Gastrocnemius medialis (tissue), 4 donors: ENCODE results near the gene XXYLT1. TPM values are rescaled to one million over a fixed set of nuclear protein-coding genes. Genes with fewer than 3 reads are reported as not detected.
"Not testable (repeated sequence)": the region's sequence is repeated elsewhere in the genome, so short reads cannot be mapped to it uniquely, and the experiment has no call there.

ENCODE experiments used
- ATAC-seq, 2 donors: fragments of 150-250 bp; one replicate each; pipeline ENCODE4 v1.9.1; 2016
- DNase-seq, 2 donors: peaks; one replicate each; pipeline ENCODE4 v3.0.0-alpha.2; 2019
- H3K27ac ChIP-seq, 4 donors: fragments of 200-600 bp; sonication (generic); 1 replicate in 1 of 4; 2 replicates in 3 of 4; pipeline ENCODE4 v1.5.1; 2016 to 2018; ENCODE audit warnings: mild to moderate bottlenecking in 2 of 4, moderate library complexity in 1 of 4
- H3K27me3 ChIP-seq, 3 donors: fragments of 200-600 bp; sonication (generic) in 2 of 3; 1 replicate in 1 of 3; 2 replicates in 2 of 3; pipeline versions ENCODE4 v1.5.1 to v1.6.0; 2016 to 2019; ENCODE audit warnings: mild to moderate bottlenecking in 1 of 3, moderate library complexity in 1 of 3
- H3K36me3 ChIP-seq, 2 donors: fragments of 200-600 bp; sonication (generic) in 1 of 2; one replicate each; pipeline ENCODE4 v1.5.1; 2017 to 2018
- H3K4me1 ChIP-seq, 2 donors: fragments of 200-600 bp; sonication (generic) in 1 of 2; one replicate each; pipeline ENCODE4 v1.5.1; 2016 to 2017; ENCODE audit warnings: mild to moderate bottlenecking in 2 of 2
- H3K4me3 ChIP-seq, 4 donors: fragments of 200-600 bp; sonication (generic) in 3 of 4; 1 replicate in 1 of 4; 2 replicates in 3 of 4; pipeline ENCODE4 v1.5.1; 2016 to 2019; ENCODE audit warnings: mild to moderate bottlenecking in 2 of 4
- H3K9me3 ChIP-seq, 3 donors: fragments of 200-600 bp; sonication (generic) in 2 of 3; 1 replicate in 1 of 3; 2 replicates in 2 of 3; pipeline ENCODE4 v1.5.1; 2016 to 2019
- CTCF ChIP-seq, 5 experiments: fragments of 450-650 bp in 3 of 5; fragments of 200-600 bp in 2 of 5; sonication (generic) in 2 of 5; IDR thresholded peaks in 4 of 5; conservative IDR thresholded peaks in 1 of 5; 1 replicate in 4 of 5; 2 replicates in 1 of 5; pipeline ENCODE4 v1.5.1; 2016 to 2019; ENCODE audit warnings: antibody characterized with exemption in 5 of 5, mild to moderate bottlenecking in 3 of 5, moderate library complexity in 3 of 5
- POLR2A ChIP-seq, 2 donors: fragments of 450-650 bp; IDR thresholded peaks; one replicate each; pipeline ENCODE4 v1.6.1; 2017; ENCODE audit warnings: antibody characterized with exemption in 2 of 2, mild to moderate bottlenecking in 2 of 2, moderate library complexity in 2 of 2
- in situ Hi-C, 4 donors: fragments of 200-750 bp; cut with MboI; loops; one replicate each; pipeline versions ENCODE4 v1.15.0 to v1.8.0; 2017; ENCODE audit warnings: low sequenced_read_pairs in 4 of 4
- intact Hi-C: fragments of 100-400 bp; cut with DNase I; formaldehyde crosslinking; loops from one replicate; pipeline ENCODE4 v1.15.1; 2023; ENCODE audit warnings: low total_unique reads
- total RNA-seq, 4 donors: library from RNA; depleted of rRNA; stranded (reverse); fragments of >200 nt; gene quantifications; one replicate each; pipeline versions ENCODE4 v1.1.0 to v1.2.3, GENCODE V29; 2016

XXYLT1 gene
- total RNA-seq, 4 donors from 2014 or later, result 0.87 to 3.1 (median 1.3) TPM

- DNase-seq (no peak), ATAC-seq (no peak)
- Histone ChIP-seq H3K27me3 (no peaks in the 10 kb centered on the region), H3K4me3 (no peak overlapping the region), H3K9me3 (no peaks in the 10 kb centered on the region), H3K36me3 (no peaks in the 10 kb centered on the region), H3K27ac (no peak overlapping the region), H3K4me1 (peaks cover 14 to 22% of the 10 kb centered on the region in 2 donors)
- intact Hi-C loops, result no loop called here
- in situ Hi-C loops, result no loop called here
- TF ChIP-seq POLR2A (IDR thresholded peaks at IDR 0.05) (no peak), CTCF (IDR thresholded peaks at IDR 0.05 in 4 of 5, conservative IDR thresholded peaks at IDR 0.05 in 1 of 5) (no peak)
These were observed 34.0 kb downstream of the XXYLT1 start for GRCh38 chr3:195236801-195237570.

- ATAC-seq (no peak), DNase-seq (peak in 1 of 2 donors; percentile 3)
- no peak overlapping the region for H3K4me3 ChIP-seq
- no peaks in the 10 kb centered on the region for H3K9me3 ChIP-seq
- peaks cover 14 to 22% of the 10 kb centered on the region in 2 donors for H3K4me1 ChIP-seq
- H3K36me3 ChIP-seq, result no peaks in the 10 kb centered on the region
- no peak overlapping the region for H3K27ac ChIP-seq
- in situ Hi-C loops, result no loop called here
- no peaks in the 10 kb centered on the region for H3K27me3 ChIP-seq
- intact Hi-C loops, result no loop called here
- no peak for TF ChIP-seq CTCF (IDR thresholded peaks at IDR 0.05 in 4 of 5, conservative IDR thresholded peaks at IDR 0.05 in 1 of 5)
- TF ChIP-seq POLR2A (IDR thresholded peaks at IDR 0.05), result no peak
These were observed 34.7 kb downstream of the XXYLT1 start for GRCh38 chr3:195236076-195236798.

- in situ Hi-C loops (no loop called here), intact Hi-C loops (no loop called here)
- no peak for TF ChIP-seq POLR2A (IDR thresholded peaks at IDR 0.05)
- TF ChIP-seq CTCF (IDR thresholded peaks at IDR 0.05 in 4 of 5, conservative IDR thresholded peaks at IDR 0.05 in 1 of 5), result no peak
- H3K36me3 ChIP-seq, result no peaks in the 10 kb centered on the region
- H3K9me3 ChIP-seq, result no peaks in the 10 kb centered on the region
- DNase-seq, result no peak
- ATAC-seq, result no peak
- H3K27me3 ChIP-seq, result no peaks in the 10 kb centered on the region
- no peak overlapping the region for H3K27ac ChIP-seq
- H3K4me3 ChIP-seq, result no peak overlapping the region
- H3K4me1 ChIP-seq, result no peaks in the 10 kb centered on the region
These were observed 40.7 kb downstream of the XXYLT1 start for GRCh38 chr3:195230244-195230643.

GRCh38 chr3:195228886-195229285 is 42.1 kb downstream of the XXYLT1 start:
- not testable (repeated sequence) for DNase-seq, H3K4me3 ChIP-seq

GRCh38 chr3:195227871-195228270 is 43.1 kb downstream of the XXYLT1 start:
- Histone ChIP-seq H3K4me3 (no peak overlapping the region), H3K27me3 (no peaks in the 10 kb centered on the region), H3K27ac (no peak overlapping the region), H3K36me3 (no peaks in the 10 kb centered on the region), H3K9me3 (no peaks in the 10 kb centered on the region), H3K4me1 (peaks cover 7 to 15% of the 10 kb centered on the region in 2 donors)
- no peak for TF ChIP-seq CTCF (IDR thresholded peaks at IDR 0.05 in 4 of 5, conservative IDR thresholded peaks at IDR 0.05 in 1 of 5)
- in situ Hi-C loops (no loop called here), intact Hi-C loops (no loop called here)
- no peak for DNase-seq
- ATAC-seq, result no peak

More at GRCh38 chr3:195228886-195229285, 42.1 kb downstream of the XXYLT1 start:
- H3K27me3 ChIP-seq, intact Hi-C loops, ATAC-seq, H3K4me1 ChIP-seq, H3K27ac ChIP-seq, H3K36me3 ChIP-seq, in situ Hi-C loops, H3K9me3 ChIP-seq: not testable (repeated sequence)
